PC-3 (cell line): ENCODE data around the gene EMP2. TPM values are rescaled to one million over a fixed set of nuclear protein-coding genes. Genes with fewer than 3 reads are reported as not detected.
A peak's percentile ranks its signal among the peaks of the same experiment; 100 is the strongest.

ENCODE experiments used
- ATAC-seq: fragments of 200-7000 bp; cut with Tn5 transposase; 2 replicates; pipeline ENCODE4 v1.9.1; 2020; ENCODE audit warnings: mild to moderate bottlenecking, moderate library complexity
- BruUV-seq: library from RNA; stranded (reverse); fragments of 400-500 nt; replicated peaks from 2 replicates; lab custom pipeline; 2021; lab: Mats Ljungman, UMichigan
- CTCF ChIA-PET: fragments of 300-600 bp; sonication (Branson Sonifier 250); formaldehyde crosslinking; loops from one replicate; lab custom pipeline; 2022; ENCODE audit warnings: antibody characterized with exemption; lab: Charles Lee
- POLR2A ChIA-PET: fragments of 300-600 bp; sonication (Branson Sonifier 250); formaldehyde crosslinking; loops from one replicate; lab custom pipeline; 2022; ENCODE audit warnings: antibody characterized with exemption; ENCODE audit not compliant: unreplicated experiment; lab: Charles Lee
- DNase-seq: peaks from one replicate; pipeline ENCODE4 v3.0.0-alpha.2; 2015
- H2AFZ ChIP-seq: fragments of 300-600 bp; sonication (generic); 2 replicates; pipeline ENCODE4 v1.6.0; 2016; ENCODE audit warnings: antibody characterized with exemption, low read length
- H3F3A ChIP-seq: fragments of 300-600 bp; sonication (generic); one replicate; pipeline ENCODE4 v1.6.0; 2017; ENCODE audit warnings: antibody characterized with exemption, low read length, control low read depth, mild to moderate bottlenecking; ENCODE audit not compliant: unreplicated experiment
- H3K27ac ChIP-seq: fragments of 300-600 bp; sonication (generic); 2 replicates; pipeline ENCODE4 v1.5.1; 2016; ENCODE audit warnings: mild to moderate bottlenecking, low read length
- H3K27me3 ChIP-seq: fragments of 300-600 bp; sonication (generic); 2 replicates; pipeline ENCODE4 v1.6.1; 2016; ENCODE audit warnings: low read length, mixed read lengths
- H3K36me3 ChIP-seq: fragments of 300-600 bp; sonication (generic); 2 replicates; pipeline ENCODE4 v1.6.1; 2016; ENCODE audit warnings: low read depth, mixed run types, low read length, mixed read lengths
- H3K4me1 ChIP-seq: fragments of 300-600 bp; sonication (generic); 2 replicates; pipeline ENCODE4 v1.5.1; 2016; ENCODE audit warnings: low read length; ENCODE audit not compliant: insufficient read depth
- H3K4me2 ChIP-seq: fragments of 300-600 bp; sonication (generic); 2 replicates; pipeline ENCODE4 v1.6.0; 2016; ENCODE audit warnings: low read length
- H3K4me3 ChIP-seq: fragments of 300-600 bp; sonication (generic); 2 replicates; pipeline ENCODE4 v1.5.1; 2016; ENCODE audit warnings: mild to moderate bottlenecking, low read length, mixed read lengths
- H3K79me2 ChIP-seq: fragments of 300-600 bp; sonication (generic); 2 replicates; pipeline ENCODE4 v1.6.1; 2017; ENCODE audit warnings: low read length, mixed read lengths
- H3K9ac ChIP-seq: fragments of 300-600 bp; sonication (generic); 2 replicates; pipeline ENCODE4 v1.6.0; 2016; ENCODE audit warnings: mild to moderate bottlenecking, low read length
- H3K9me2 ChIP-seq: fragments of 300-600 bp; sonication (generic); replicated peaks from 2 replicates; pipeline ENCODE4 v1.6.1; 2016; ENCODE audit warnings: mixed run types, low read length, mixed read lengths
- H3K9me3 ChIP-seq: fragments of 300-600 bp; sonication (generic); 2 replicates; pipeline ENCODE4 v1.6.1; 2016; ENCODE audit warnings: low read length, mixed read lengths
- H4K20me1 ChIP-seq: fragments of 300-600 bp; sonication (generic); 2 replicates; pipeline ENCODE4 v1.6.1; 2016; ENCODE audit warnings: low read length, mixed read lengths
- EZH2 ChIP-seq: fragments of 300-600 bp; sonication (generic); IDR thresholded peaks from one replicate; pipeline ENCODE4 v1.6.1; 2017; ENCODE audit warnings: antibody characterized with exemption, mild to moderate bottlenecking, low read length; ENCODE audit not compliant: unreplicated experiment
- EZH2phosphoT487 ChIP-seq: fragments of 300-600 bp; sonication (generic); IDR thresholded peaks from 2 replicates; pipeline ENCODE4 v1.6.1; 2018; ENCODE audit warnings: mild to moderate bottlenecking, antibody characterized with exemption, low read length, borderline replicate concordance
- intact Hi-C: fragments of 100-400 bp; cut with micrococcal nuclease; formaldehyde crosslinking; loops from 2 replicates; pipeline ENCODE4 v1.9.0; 2023
- total RNA-seq: library from RNA; depleted of rRNA; stranded (reverse); fragments of >200 nt; gene quantifications from 2 replicates; pipeline ENCODE4 v1.2.3, GENCODE V29; 2014
- TF ChIP-seq, protein P1 (sequence below): fragments of 300-600 bp; sonication (generic); conservative IDR thresholded peaks from 2 replicates; pipeline ENCODE4 v1.5.1; 2017; ENCODE audit warnings: antibody characterized with exemption, low read depth, mild to moderate bottlenecking, low read length

EMP2 gene
- total RNA-seq, 1 experiment from 2014 or later: 38.7 TPM

DNA sequence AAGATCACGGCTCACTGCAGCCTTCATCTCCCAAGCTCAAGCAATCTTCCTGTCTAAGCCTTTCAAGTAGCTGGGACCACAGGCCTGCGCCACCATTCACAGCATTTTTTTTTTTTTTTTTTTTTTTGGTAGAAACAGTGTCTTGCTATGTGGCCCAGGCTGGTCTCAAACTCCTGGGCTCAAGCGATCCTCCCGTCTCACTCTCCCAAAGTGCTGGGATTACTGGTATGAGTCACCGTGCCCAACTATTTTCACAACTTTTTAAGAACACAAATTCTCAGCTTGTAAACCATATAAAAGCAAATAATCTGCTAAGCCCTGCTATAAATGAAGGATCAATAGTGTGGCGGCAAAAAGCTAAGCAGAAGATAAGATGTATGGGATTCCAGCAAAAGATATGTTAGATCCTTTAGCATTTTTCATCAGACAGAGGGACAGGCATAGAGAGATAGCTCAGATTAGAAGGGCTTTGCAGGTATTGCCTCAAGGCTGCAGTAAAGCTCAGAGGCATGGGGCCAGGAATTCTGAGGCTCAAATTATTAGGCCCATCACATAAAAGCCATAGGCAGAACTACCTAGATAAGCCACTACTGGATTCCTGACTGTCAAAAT, 55.1 kb downstream of the EMP2 start:
- no peak overlapping the region for H3K9ac ChIP-seq
- no peak for TF ChIP-seq EZH2phosphoT487
- TF ChIP-seq, protein P1, sequence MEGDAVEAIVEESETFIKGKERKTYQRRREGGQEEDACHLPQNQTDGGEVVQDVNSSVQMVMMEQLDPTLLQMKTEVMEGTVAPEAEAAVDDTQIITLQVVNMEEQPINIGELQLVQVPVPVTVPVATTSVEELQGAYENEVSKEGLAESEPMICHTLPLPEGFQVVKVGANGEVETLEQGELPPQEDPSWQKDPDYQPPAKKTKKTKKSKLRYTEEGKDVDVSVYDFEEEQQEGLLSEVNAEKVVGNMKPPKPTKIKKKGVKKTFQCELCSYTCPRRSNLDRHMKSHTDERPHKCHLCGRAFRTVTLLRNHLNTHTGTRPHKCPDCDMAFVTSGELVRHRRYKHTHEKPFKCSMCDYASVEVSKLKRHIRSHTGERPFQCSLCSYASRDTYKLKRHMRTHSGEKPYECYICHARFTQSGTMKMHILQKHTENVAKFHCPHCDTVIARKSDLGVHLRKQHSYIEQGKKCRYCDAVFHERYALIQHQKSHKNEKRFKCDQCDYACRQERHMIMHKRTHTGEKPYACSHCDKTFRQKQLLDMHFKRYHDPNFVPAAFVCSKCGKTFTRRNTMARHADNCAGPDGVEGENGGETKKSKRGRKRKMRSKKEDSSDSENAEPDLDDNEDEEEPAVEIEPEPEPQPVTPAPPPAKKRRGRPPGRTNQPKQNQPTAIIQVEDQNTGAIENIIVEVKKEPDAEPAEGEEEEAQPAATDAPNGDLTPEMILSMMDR: no peak
- no peak for TF ChIP-seq EZH2
- no peak overlapping the region for H2AFZ ChIP-seq
- CTCF ChIA-PET: no interaction called here
- no peaks in the 10 kb centered on the region for H3K27me3 ChIP-seq
- peaks cover 7% of the 10 kb centered on the region for H3K4me1 ChIP-seq
- no peak overlapping the region for H3K4me3 ChIP-seq
- H3K79me2 ChIP-seq: no peaks in the 10 kb centered on the region
- no peaks in the 10 kb centered on the region for H3F3A ChIP-seq
- no peaks in the 10 kb centered on the region for H3K9me2 ChIP-seq
- no peaks in the 10 kb centered on the region for H3K9me3 ChIP-seq
- ATAC-seq (no peak), DNase-seq (no peak)
- intact Hi-C loops: no loop called here
- no TSS peak for BruUV-seq
- POLR2A ChIA-PET: interaction anchor here (0.5 kb wide), 1 partner anchor 125 kb away, joined by 3 read pairs; no protein-coding TSS in a partner anchor
- H3K27ac ChIP-seq: no peak overlapping the region
- H3K4me2 ChIP-seq: no peak overlapping the region
- 0 out of 2 replicates have a peak, but pooled peaks cover 7% of the 10 kb centered on the region for H3K36me3 ChIP-seq
- no peaks in the 10 kb centered on the region for H4K20me1 ChIP-seq

DNA sequence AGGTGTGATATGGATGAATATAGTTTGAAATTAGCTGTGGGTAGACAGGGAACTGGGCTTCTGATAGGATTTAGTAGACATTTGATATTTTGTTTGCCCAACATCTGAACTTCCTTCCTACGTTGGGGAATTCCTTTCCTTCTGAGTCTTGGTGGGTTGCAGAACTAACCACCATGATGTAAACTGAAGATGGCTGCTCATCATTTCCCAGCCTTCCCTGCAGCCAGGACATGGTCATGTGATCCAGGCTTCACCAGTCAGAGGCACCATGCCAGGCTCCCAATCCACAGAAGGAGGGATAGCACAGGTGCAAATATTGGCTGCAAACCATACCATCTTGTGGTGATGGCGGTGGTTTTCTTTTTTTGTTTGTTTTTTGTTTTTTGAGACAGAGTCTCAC, 57.4 kb downstream of the EMP2 start:
- no TSS peak for BruUV-seq
- TF ChIP-seq, protein P1: no peak
- Histone ChIP-seq H3K27me3 (no peaks in the 10 kb centered on the region), H3K9me2 (no peaks in the 10 kb centered on the region), H3K36me3 (0 out of 2 replicates have a peak, but pooled peaks cover 5% of the 10 kb centered on the region), H2AFZ (no peak overlapping the region), H3K4me3 (no peak overlapping the region), H3K9me3 (no peaks in the 10 kb centered on the region), H3K79me2 (no peaks in the 10 kb centered on the region), H3K27ac (no peak overlapping the region), H4K20me1 (no peaks in the 10 kb centered on the region), H3K4me1 (peaks cover 14% of the 10 kb centered on the region), H3F3A (no peaks in the 10 kb centered on the region), H3K9ac (no peak overlapping the region), H3K4me2 (no peak overlapping the region)
- DNase-seq (no peak), ATAC-seq (no peak)
- ChIA-PET POLR2A (no interaction called here), CTCF (no interaction called here)
- intact Hi-C loops: no loop called here

DNA sequence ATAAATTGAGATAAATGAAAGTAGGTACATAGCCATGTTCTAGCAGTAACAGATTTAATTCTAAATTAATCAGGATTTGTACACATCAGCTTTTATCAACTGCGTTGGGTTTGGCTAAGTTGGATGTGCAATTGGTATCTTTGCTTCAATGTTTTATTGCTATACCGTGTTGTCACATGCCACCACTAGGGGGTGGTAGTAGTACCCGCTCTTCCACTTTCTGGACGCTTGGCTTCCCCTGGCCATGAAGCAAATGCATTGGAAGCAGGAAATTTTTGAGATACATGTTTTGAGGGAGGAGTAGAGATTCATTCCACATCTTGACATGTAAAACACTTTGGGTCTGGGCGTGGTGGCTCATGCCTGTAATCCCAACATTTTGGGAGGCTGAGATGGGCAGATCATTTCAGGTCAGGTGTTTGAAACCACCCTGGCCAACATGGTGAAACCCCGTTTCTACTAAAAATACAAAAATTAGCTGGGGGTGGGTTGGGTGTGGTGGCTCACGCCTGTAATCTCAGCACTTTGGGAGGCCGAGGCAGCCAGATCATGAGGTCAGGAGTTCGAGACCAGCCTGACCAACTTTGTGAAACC, 58.6 kb downstream of the EMP2 start:
- H3K9ac ChIP-seq: no peak overlapping the region
- no peaks in the 10 kb centered on the region for H3F3A ChIP-seq
- no peaks in the 10 kb centered on the region for H3K27me3 ChIP-seq
- BruUV-seq: no TSS peak
- H2AFZ ChIP-seq: no peak overlapping the region
- ATAC-seq (no peak), DNase-seq (peak; percentile 38)
- CTCF ChIA-PET: no interaction called here
- H3K36me3 ChIP-seq: 0 out of 2 replicates have a peak, but pooled peaks cover 5% of the 10 kb centered on the region
- H3K4me1 ChIP-seq: peaks cover 14% of the 10 kb centered on the region
- no peak for TF ChIP-seq EZH2phosphoT487
- TF ChIP-seq, protein P1: peak; percentile 47
- POLR2A ChIA-PET: no interaction called here
- intact Hi-C loops: no loop called here
- no peaks in the 10 kb centered on the region for H3K79me2 ChIP-seq
- H3K4me2 ChIP-seq: no peak overlapping the region
- H3K27ac ChIP-seq: no peak overlapping the region
- no peaks in the 10 kb centered on the region for H3K9me2 ChIP-seq
- H4K20me1 ChIP-seq: no peaks in the 10 kb centered on the region
- H3K9me3 ChIP-seq: no peaks in the 10 kb centered on the region
- no peak overlapping the region for H3K4me3 ChIP-seq
